ENCODE measurements around the gene RBPJ.

RBPJ gene

GRCh38 chr4:26343038-26343398 lies 22.2 kb downstream of the RBPJ start:
- H3K27ac ChIP-seq, result no peak overlapping the region
- no peak for TF ChIP-seq CTCF (conservative IDR thresholded peaks at IDR 0.05)

GRCh38 chr4:26344901-26345564 lies 24.2 kb downstream of the RBPJ start:
- no peak for TF ChIP-seq CTCF (conservative IDR thresholded peaks at IDR 0.05)
- H3K27ac ChIP-seq, result peak overlapping the region; percentile 60; the same call in 1 of the 2 replicates

GRCh38 chr4:26345565-26345938 lies 24.7 kb downstream of the RBPJ start:
- peak overlapping the region; percentile 60 for H3K27ac ChIP-seq
- TF ChIP-seq CTCF (conservative IDR thresholded peaks at IDR 0.05), result no peak

- H3K27ac ChIP-seq, result peak overlapping the region; percentile 60
- no peak for TF ChIP-seq CTCF (conservative IDR thresholded peaks at IDR 0.05)
These were observed 25.4 kb downstream of the RBPJ start for GRCh38 chr4:26346203-26346620.

GRCh38 chr4:26349496-26349895 lies 28.7 kb downstream of the RBPJ start:
- TF ChIP-seq CTCF (conservative IDR thresholded peaks at IDR 0.05), result no peak
- H3K27ac ChIP-seq, result no peak overlapping the region

- TF ChIP-seq CTCF (conservative IDR thresholded peaks at IDR 0.05), result no peak
- H3K27ac ChIP-seq, result no peak overlapping the region
These were observed 30.9 kb downstream of the RBPJ start for GRCh38 chr4:26351685-26352084.

GRCh38 chr4:26354491-26354890 lies 33.7 kb downstream of the RBPJ start:
- H3K27ac ChIP-seq, result no peak overlapping the region
- no peak for TF ChIP-seq CTCF (conservative IDR thresholded peaks at IDR 0.05)
